T-helper 1 cell treated with Interleukin-12 subunit alpha and Interleukin-12 subunit beta and Interleukin-4 antibody, amounts not matched to agents 30 ng/mL and 1 ng/mL, for 36 hours (primary cell): ENCODE measurements around the gene MED12L. TPM values are rescaled to one million over a fixed set of nuclear protein-coding genes. Genes with fewer than 3 reads are reported as not detected.

Experiments used
- intact Hi-C: fragments of 100-400 bp; cut with micrococcal nuclease; formaldehyde crosslinking; loops from one replicate; pipeline ENCODE4 v1.15.1; 2024
- total RNA-seq: library from RNA; stranded (reverse); gene quantifications from 2 replicates; pipeline ENCODE4 v1.2.3, GENCODE V29; 2022

MED12L gene
- total RNA-seq, 1 donor from 2014 or later: 2.2 TPM

DNA sequence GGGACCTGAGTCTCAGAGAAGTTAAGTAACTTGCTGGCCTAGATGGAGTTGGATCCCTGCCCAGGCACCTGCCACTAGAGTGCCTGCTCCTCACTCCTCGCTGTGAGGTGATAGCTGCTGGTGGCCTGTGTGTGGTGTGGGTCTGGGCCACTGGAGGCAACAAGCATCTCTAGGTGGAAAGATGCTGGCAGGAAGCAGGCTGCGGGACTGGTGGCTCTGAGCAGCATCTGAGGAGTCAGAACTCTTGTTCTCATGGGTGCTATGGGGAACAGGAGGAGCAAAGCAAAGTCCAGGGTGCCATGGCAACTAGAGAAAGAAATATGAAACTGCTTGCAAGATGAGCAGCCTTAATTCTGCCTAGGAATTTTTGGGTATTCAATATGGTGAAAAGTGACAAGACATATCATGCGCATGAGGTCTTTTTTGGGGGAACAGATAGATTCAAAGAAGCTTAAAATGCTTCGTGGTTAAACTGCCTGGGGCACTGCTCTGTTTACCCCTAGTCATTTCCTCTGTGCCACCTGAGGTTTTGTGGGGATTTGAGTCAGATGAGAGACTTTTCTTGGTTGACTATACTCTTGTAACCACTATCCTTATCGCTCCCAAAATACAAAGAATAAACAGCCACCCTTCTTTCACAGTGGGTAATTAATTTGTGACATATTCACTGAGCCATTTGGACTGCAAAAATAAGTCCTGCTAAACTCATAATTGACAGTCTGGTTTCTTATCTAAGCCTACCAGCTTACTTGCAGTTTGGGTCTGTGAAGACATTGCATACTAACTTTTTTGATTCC lies 50.3 kb downstream of the MED12L start:
- intact Hi-C loops: loop anchor here (2.0 kb wide), 1 partner anchor 49 kb away; no protein-coding TSS in a partner anchor

GRCh38 chr3:151142929-151143328 lies 57.5 kb downstream of the MED12L start:
- intact Hi-C loops: no loop called here

- intact Hi-C loops: no loop called here
These were observed 58.6 kb downstream of the MED12L start for GRCh38 chr3:151144016-151144415.

- intact Hi-C loops: loop anchor here (5.0 kb wide), 1 partner anchor 277 kb away; no protein-coding TSS in a partner anchor
These were observed 59.3 kb downstream of the MED12L start for GRCh38 chr3:151144760-151145159.

- intact Hi-C loops: loop anchor here (1.0 to 5.0 kb wide), 7 partner anchors 59 to 617 kb away; no protein-coding TSS in a partner anchor
These were observed 60.2 kb downstream of the MED12L start for GRCh38 chr3:151145713-151146070.

- intact Hi-C loops: loop anchor here (1.0 to 5.0 kb wide), 7 partner anchors 60 to 618 kb away; no protein-coding TSS in a partner anchor
These were observed 60.7 kb downstream of the MED12L start for GRCh38 chr3:151146071-151146730.

DNA sequence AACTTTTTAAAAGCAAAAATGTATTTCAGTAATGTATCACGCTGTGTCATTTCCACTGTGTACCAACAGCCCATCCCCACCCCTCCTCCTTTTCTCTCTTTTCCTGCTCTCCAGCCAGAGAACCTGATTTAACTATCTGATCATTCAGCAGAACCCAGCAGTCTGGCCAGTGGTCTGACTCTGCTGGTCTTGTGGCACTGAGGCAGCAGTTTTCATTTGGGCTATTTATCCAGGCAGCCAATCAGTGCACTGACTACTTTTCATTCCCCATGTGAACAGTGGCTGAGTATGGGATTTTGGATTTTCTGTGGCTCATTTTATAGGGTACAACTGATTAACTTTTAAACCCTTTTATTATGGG lies 61.2 kb downstream of the MED12L start:
- intact Hi-C loops: loop anchor here (1.0 to 5.0 kb wide), 7 partner anchors 60 to 618 kb away; no protein-coding TSS in a partner anchor

DNA sequence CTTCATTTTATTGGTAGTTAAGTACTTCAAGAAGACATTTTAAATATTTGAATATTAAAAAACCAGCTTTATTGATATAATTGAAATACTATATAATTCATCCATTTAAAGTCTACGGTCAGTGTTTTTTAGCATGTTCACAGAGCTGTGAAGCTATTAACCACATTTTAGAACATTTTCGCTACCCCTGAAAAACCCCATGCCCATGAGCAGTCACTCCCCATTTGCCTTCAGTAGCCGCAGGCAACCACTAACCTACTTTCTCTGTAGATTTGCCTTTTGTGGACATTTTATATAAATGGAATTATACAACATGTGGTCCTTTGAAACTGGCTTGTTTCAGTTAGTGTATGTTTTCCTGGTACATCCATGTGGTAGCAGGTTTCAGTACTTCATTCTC lies 61.8 kb downstream of the MED12L start:
- intact Hi-C loops: loop anchor here (5.0 kb wide), 1 partner anchor 280 kb away; no protein-coding TSS in a partner anchor

DNA sequence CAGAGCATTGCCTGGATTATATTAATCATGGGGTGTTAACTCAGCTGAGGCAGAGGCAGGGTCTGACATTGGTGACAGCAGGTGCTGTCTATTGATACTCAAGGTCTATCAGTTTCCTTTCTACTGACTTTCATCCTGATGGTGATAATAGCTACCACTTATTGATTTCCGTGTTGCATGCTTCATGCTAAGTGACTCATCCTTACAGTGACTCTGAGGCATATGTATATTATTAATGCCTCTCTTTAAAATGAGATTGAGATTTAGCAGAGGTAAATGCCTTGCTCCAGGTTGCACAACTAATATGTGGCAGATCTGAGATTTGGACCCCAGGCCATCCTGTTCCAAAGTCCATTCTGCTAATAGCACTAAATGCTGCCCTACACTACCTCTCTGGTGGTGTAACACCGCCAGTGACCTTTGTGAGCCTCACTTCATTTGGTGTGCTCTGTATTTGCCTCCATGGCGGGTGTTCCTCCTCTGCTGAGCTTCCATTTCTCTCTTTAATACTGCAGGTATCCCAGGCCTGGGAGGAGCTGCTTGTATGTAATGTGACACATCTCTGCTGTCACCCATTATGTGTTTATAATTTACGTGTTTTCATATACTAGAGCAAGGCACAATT lies 67.1 kb downstream of the MED12L start:
- intact Hi-C loops: no loop called here

DNA sequence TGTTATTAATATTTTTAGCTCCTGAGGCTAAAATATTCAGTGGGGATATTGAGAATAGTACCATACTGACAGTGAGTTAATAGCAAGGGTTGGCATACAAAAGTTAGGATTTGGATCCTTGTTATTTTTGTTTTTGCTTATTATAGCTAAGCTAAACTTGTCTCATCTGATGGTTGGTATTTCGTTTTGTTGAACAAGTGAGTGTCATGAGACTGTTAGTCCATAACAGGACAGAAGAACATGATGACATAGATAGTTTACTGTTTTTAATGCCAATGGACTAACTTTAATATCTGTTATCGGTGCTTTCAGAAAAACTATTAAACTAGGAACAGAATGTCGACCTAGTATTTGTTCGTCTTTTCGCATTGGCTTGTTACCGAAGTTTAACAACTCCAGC lies 69.1 kb downstream of the MED12L start:
- intact Hi-C loops: no loop called here

DNA sequence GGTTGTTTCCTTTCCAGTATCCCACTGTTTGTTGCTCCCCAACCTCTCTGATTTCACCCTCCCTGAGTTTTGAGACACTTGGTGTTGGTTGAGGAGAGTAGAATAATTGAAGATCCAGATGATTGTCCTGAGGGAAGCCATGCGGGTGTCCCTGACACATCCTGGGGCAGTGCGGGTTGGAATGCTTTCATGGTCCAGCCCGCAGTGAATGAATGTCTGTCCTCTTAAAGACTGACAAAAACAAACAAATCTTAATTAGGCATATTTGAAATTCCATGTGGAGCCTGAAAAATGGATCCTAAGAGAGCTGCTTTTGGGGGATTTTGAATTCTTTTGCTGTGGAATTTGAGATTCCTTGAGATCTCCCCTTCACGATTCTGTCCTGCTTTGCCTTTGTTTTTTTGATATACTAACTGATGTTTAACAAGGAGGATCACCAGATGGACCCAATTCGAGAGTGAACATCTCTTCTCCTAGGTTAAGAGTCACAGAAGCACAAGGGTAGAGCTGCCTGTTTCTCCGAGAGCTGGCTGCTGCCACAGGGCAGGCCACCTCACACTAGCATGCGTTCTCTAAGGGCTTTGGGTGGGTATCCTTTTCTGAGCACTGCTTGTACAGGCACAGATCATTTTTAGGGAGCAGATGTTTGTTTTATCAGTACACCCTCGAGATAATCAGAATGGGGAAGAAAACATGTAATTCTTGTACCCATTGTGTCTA lies 70.1 kb downstream of the MED12L start:
- intact Hi-C loops: loop anchor here (1.0 to 2.0 kb wide), 5 partner anchors 13 to 684 kb away; no protein-coding TSS in a partner anchor

DNA sequence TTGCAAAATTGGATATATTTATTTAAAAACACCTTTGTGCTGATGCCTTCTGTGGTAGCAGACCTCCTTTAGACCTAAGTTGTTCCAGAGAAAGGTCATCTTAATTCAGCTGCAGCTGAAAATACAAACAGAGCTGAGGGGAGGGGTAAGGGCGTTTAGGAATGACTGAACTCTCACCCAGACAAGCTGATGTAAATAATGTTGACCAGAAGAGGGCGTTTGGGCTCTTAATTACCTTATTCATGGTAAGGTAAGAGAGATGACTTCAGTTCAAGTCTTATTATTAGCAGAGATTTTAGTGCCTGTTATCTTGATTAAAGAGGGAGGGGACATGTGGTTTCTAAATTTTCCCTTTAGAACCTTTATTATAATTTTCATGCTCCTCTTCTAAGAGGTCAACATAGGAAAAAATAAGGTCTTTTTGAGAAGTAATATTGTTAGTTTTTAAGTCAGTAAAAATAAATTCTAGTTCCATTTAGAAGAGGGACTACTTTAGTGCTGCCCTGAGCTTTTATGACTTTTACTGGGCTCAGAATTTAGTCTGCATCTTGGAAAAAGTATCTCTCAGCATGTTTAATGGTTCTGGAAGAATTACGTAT lies 71.3 kb downstream of the MED12L start:
- intact Hi-C loops: loop anchor here (1.0 to 2.0 kb wide), 5 partner anchors 12 to 683 kb away; no protein-coding TSS in a partner anchor

- intact Hi-C loops: no loop called here
These were observed 74.3 kb downstream of the MED12L start for GRCh38 chr3:151159806-151160205.

- intact Hi-C loops: loop anchor here (5.0 kb wide), 1 partner anchor 302 kb away; no protein-coding TSS in a partner anchor
These were observed 79.8 kb downstream of the MED12L start for GRCh38 chr3:151165226-151165625.

GRCh38 chr3:151166161-151166560 lies 80.7 kb downstream of the MED12L start:
- intact Hi-C loops: loop anchor here (5.0 kb wide), 1 partner anchor 301 kb away; no protein-coding TSS in a partner anchor

- intact Hi-C loops: loop anchor here (1.0 to 5.0 kb wide), 7 partner anchors 12 to 750 kb away; no protein-coding TSS in a partner anchor
These were observed 83.0 kb downstream of the MED12L start for GRCh38 chr3:151168269-151169094.

DNA sequence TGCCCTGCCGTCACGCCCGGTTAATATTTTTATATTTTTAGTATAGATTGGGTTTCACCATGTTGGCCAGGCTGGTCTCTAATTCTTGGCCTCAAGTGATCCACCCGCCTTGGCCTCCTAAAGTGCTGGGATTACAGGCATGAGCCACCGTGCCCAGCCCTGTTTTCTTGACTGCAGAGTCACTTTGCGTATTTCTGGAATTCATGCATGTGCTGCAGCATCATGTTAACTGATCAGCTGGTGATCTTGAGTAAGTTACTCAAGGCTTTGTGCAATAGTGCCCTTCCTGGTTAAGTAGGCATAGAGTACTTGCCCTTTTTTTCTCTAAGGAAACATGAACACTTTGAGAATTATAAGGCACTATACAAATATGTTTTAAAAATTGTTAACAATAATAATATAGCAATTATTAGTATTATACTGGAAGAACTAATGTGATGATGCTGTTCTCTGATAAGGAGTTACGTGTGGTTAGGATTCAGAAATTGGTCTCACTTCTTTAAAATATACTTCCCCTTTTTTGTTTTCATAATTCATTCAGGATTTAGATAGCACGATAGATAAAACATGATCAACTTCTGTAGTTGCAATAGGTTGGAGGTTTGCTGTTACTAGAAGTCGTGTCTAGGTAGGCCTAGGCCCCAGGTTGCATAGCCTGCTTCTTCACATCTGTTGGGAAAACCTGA lies 83.9 kb downstream of the MED12L start:
- intact Hi-C loops: loop anchor here (5.0 kb wide), 1 partner anchor 298 kb away; no protein-coding TSS in a partner anchor

GRCh38 chr3:151169948-151170679 lies 84.7 kb downstream of the MED12L start:
- intact Hi-C loops: loop anchor here (5.0 kb wide), 1 partner anchor 297 kb away; no protein-coding TSS in a partner anchor
